ENCODE measurements around the gene GAB2. TPM values are rescaled to one million over a fixed set of nuclear protein-coding genes. Genes with fewer than 3 reads are reported as not detected.

Gene GAB2
- total RNA-seq, 2 experiments from 2014 or later, result 10.7 to 11.9 TPM

- Histone ChIP-seq H3K9me3 (ENCODE audit: control insufficient read depth in 1 of 2, insufficient read depth in 1 of 2, low read length in 2 of 2) (no peaks in the 10 kb centered on the region), H3K27me3 (ENCODE audit: control insufficient read depth in 1 of 2, insufficient read depth in 2 of 2, low read length in 2 of 2) (no peaks in the 10 kb centered on the region), H3K4me3 (ENCODE audit: low read length) (no peak overlapping the region), H3K36me3 (ENCODE audit: insufficient read depth, low read length) (peaks cover 40% of the 10 kb centered on the region), H3K27ac (ENCODE audit: low read depth in 1 of 2, low read length in 2 of 2) (no peak overlapping the region), H3K4me1 (ENCODE audit: insufficient read depth, low read length) (peaks cover 21% of the 10 kb centered on the region)
- intact Hi-C loops (cut with DNase I, micrococcal nuclease), result no loop called here
- peaks cover 40% of the 10 kb centered on the region for H3K4me1 Mint-ChIP-seq (ENCODE audit: low read depth)
- H3K4me3 Mint-ChIP-seq, result no peak overlapping the region
- ATAC-seq (ENCODE audit: poor library complexity) (no peak), DNase-seq (peak in 1 of 14 experiments; percentile 29)
- no peak for TF ChIP-seq CTCF (IDR thresholded peaks at IDR 0.05)
- H3K27ac Mint-ChIP-seq, result no peak overlapping the region
- CTCF ChIA-PET, result no interaction called here
- no peaks in the 10 kb centered on the region for H3K27me3 Mint-ChIP-seq
- peaks cover 56% of the 10 kb centered on the region for H3K36me3 Mint-ChIP-seq (ENCODE audit: low read depth)
- H3K9me3 Mint-ChIP-seq, result no peaks in the 10 kb centered on the region
- POLR2A ChIA-PET, result no interaction called here
Measured at GRCh38 chr11:78209478-78209877, 208.1 kb downstream of the GAB2 start.

GRCh38 chr11:78208257-78209165, 209.1 kb downstream of the GAB2 start:
- Mint-ChIP-seq H3K27ac (peak overlapping the region; percentile 64), H3K4me1 (ENCODE audit: low read depth) (peaks cover 45% of the 10 kb centered on the region), H3K4me3 (no peak overlapping the region), H3K9me3 (no peaks in the 10 kb centered on the region), H3K36me3 (ENCODE audit: low read depth) (peaks cover 54% of the 10 kb centered on the region), H3K27me3 (no peaks in the 10 kb centered on the region)
- CTCF ChIA-PET, result interaction anchor here (0.8 kb wide), 1 partner anchor 208 kb away, joined by 3 read pairs; no protein-coding TSS in a partner anchor
- Histone ChIP-seq H3K36me3 (ENCODE audit: insufficient read depth, low read length) (peaks cover 35% of the 10 kb centered on the region), H3K9me3 (ENCODE audit: control insufficient read depth in 1 of 2, insufficient read depth in 1 of 2, low read length in 2 of 2) (no peaks in the 10 kb centered on the region), H3K27ac (ENCODE audit: low read depth in 1 of 2, low read length in 2 of 2) (no peak overlapping the region), H3K4me1 (ENCODE audit: insufficient read depth, low read length) (peaks cover 31% of the 10 kb centered on the region), H3K4me3 (ENCODE audit: low read length) (no peak overlapping the region), H3K27me3 (ENCODE audit: control insufficient read depth in 1 of 2, insufficient read depth in 2 of 2, low read length in 2 of 2) (no peaks in the 10 kb centered on the region)
- TF ChIP-seq CTCF (IDR thresholded peaks at IDR 0.05), result no peak
- intact Hi-C loops (cut with DNase I, micrococcal nuclease), result no loop called here
- ATAC-seq (ENCODE audit: poor library complexity) (no peak), DNase-seq (peak in 1 of 14 experiments; percentile 28)
- POLR2A ChIA-PET, result no interaction called here

GRCh38 chr11:78207532-78208256, 209.9 kb downstream of the GAB2 start:
- H3K4me1 Mint-ChIP-seq (ENCODE audit: low read depth), result peaks cover 51% of the 10 kb centered on the region

More at GRCh38 chr11:78207532-78208256, 209.9 kb downstream of the GAB2 start:
- H3K9me3 ChIP-seq (ENCODE audit: control insufficient read depth in 1 of 2, insufficient read depth in 1 of 2, low read length in 2 of 2), result no peaks in the 10 kb centered on the region
- H3K4me3 Mint-ChIP-seq, result no peak overlapping the region
- DNase-seq, result peak in 1 of 14 experiments; percentile 23
- no peak for ATAC-seq (ENCODE audit: poor library complexity)
- no peaks in the 10 kb centered on the region for H3K27me3 ChIP-seq (ENCODE audit: control insufficient read depth in 1 of 2, insufficient read depth in 2 of 2, low read length in 2 of 2)
- peaks cover 32% of the 10 kb centered on the region for H3K36me3 ChIP-seq (ENCODE audit: insufficient read depth, low read length)
- ChIA-PET CTCF (interaction anchor here (0.8 to 1.7 kb wide), 2 partner anchors 20 to 209 kb away, joined by 3 to 5 read pairs; no protein-coding TSS in a partner anchor), POLR2A (no interaction called here)
- peak overlapping the region; percentile 64 for H3K27ac Mint-ChIP-seq
- H3K9me3 Mint-ChIP-seq, result no peaks in the 10 kb centered on the region
- no peak for TF ChIP-seq CTCF (IDR thresholded peaks at IDR 0.05)
- H3K36me3 Mint-ChIP-seq (ENCODE audit: low read depth), result peaks cover 58% of the 10 kb centered on the region
- H3K27ac ChIP-seq (ENCODE audit: low read depth in 1 of 2, low read length in 2 of 2), result no peak overlapping the region
- intact Hi-C loops (cut with DNase I, micrococcal nuclease), result no loop called here
- no peaks in the 10 kb centered on the region for H3K27me3 Mint-ChIP-seq
- H3K4me1 ChIP-seq (ENCODE audit: insufficient read depth, low read length), result peaks cover 35% of the 10 kb centered on the region
- H3K4me3 ChIP-seq (ENCODE audit: low read length), result no peak overlapping the region

Measured in CD4-positive, alpha-beta T cell (primary cell).